ENCODE data around the gene LEKR1. TPM values are rescaled to one million over a fixed set of nuclear protein-coding genes. Genes with fewer than 3 reads are reported as not detected.
A peak's percentile ranks its signal among the peaks of the same experiment; 100 is the strongest.

Gene LEKR1
- total and polyA plus RNA-seq, 9 of the 15 experiments (the other 6 are each of a cell fraction or from before 2014, with no cell fraction given) = 0.76 to 1.8 (median 1.2) TPM

GRCh38 chr3:157088601-157089454 lies 262.7 kb downstream of the LEKR1 start (continued):
- no peak for TF ChIP-seq RERE (CRISPR knock-in tag; IDR thresholded peaks at IDR 0.05; ENCODE audit: borderline replicate concordance)
- TF ChIP-seq ETV1 (tag; conservative IDR thresholded peaks at IDR 0.05; ENCODE audit: low read depth) = peak; percentile 13; the same call in 1 of the 2 replicates
- 0 out of 2 replicates have a peak, but pooled peaks have one; percentile 16 for TF ChIP-seq MTA1 (IDR thresholded peaks at IDR 0.05; ENCODE audit: borderline replicate concordance)
- no peak for TF ChIP-seq BRCA1 (IDR thresholded peaks at IDR 0.05)
- TF ChIP-seq BRCA1 (CRISPR knock-in tag; IDR thresholded peaks at IDR 0.05) = no peak
- no peak for TF ChIP-seq THRB (CRISPR knock-in tag; conservative IDR thresholded peaks at IDR 0.05)
- TF ChIP-seq SIN3A (IDR thresholded peaks at IDR 0.05; ENCODE audit: borderline replicate concordance in 2 of 2, control insufficient read depth in 1 of 2, low read depth in 2 of 2, low read length in 2 of 2) = peak in 1 of 2 experiments; percentile 5; a peak in 1 of 4 replicates
- TF ChIP-seq CEBPZ (IDR thresholded peaks at IDR 0.05; ENCODE audit: borderline replicate concordance, low read depth, low read length) = no peak
- TF ChIP-seq STAT6 (CRISPR knock-in tag; IDR thresholded peaks at IDR 0.05) = no peak
- no peak for TF ChIP-seq HNRNPK (IDR thresholded peaks at IDR 0.05; ENCODE audit: low read depth, low read length, poor library complexity, severe bottlenecking)
- TF ChIP-seq RFX5 (IDR thresholded peaks at IDR 0.05; ENCODE audit: low read depth, low read length) = no peak
- TF ChIP-seq TEAD2 (tag; IDR thresholded peaks at IDR 0.05) = no peak

Data from K562 (cell line).